NCI-H1105 (cell line): ENCODE results near the gene CENPM.

Experiments
- DNase-seq: peaks from one replicate; lab custom pipeline; 2025; lab: John Stamatoyannopoulos, UW

CENPM gene

DNA sequence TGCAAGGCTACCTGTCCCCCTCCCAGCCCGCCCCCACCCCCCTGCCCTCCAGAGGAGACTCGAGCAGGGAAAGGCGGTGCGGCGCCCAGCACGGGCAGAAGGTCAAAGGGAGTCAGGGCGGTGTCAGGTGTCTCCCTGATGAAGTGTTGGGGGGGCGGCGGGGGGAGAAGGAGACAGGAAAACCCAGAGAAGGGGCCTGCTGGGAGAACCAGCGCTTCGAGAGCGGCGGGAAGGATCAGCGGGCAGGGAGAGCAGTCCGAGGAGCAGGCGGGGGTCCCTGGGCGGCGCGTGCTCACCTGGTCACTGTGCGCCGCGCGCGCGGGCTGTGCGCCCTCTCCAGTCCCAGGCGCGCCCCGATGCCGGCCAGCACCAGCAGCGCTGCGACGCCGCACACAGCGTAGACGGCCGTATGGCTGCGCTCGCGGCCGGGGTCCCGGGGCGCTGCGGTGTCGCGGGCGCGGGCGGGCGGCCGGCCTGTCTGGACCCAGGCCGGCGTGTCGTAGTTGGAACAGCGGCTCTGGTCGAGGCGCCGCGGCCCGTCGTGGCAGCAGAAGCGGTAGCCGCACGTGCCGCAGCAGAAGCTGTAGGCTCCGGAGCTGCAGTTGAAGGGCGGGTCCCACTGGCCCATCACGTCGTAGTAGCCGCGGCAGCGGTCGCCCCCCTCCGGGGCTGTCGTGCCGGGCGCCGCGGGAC lies 33.0 kb downstream of the CENPM start:
- no peak for DNase-seq

DNA sequence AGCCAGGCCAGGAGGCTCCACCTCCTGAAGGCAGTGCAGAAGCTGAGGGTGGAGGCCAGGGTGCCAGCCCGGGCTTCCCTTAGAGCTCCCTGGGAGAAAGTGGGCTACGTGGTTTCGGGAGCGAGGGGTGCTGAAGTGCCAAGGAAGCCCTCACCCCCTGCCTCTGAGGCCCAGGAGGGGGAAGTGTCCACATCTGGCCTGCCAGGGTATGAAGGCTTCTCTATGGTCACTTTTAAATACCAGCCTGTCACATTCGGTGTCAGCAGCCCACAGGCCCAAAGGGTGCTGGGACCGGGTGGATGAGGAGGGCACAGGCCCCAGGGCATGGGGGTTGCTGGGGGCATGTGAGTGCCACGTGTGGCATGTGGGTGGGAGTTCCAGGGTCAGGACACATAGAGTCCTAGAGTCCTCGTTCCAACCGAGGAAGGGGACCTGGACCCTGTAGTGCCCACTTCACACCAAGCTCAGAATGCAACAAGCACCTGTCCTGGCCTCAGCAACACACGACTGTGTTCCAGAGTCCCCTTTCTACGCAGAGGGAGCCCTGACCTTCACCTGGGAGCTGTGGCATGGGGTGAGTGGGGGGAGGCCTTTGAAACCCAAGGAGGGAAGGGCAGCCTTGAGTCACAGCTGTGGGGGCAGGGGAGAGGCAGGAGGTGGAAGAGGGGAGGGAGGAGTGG lies 33.8 kb downstream of the CENPM start:
- DNase-seq: no peak

DNA sequence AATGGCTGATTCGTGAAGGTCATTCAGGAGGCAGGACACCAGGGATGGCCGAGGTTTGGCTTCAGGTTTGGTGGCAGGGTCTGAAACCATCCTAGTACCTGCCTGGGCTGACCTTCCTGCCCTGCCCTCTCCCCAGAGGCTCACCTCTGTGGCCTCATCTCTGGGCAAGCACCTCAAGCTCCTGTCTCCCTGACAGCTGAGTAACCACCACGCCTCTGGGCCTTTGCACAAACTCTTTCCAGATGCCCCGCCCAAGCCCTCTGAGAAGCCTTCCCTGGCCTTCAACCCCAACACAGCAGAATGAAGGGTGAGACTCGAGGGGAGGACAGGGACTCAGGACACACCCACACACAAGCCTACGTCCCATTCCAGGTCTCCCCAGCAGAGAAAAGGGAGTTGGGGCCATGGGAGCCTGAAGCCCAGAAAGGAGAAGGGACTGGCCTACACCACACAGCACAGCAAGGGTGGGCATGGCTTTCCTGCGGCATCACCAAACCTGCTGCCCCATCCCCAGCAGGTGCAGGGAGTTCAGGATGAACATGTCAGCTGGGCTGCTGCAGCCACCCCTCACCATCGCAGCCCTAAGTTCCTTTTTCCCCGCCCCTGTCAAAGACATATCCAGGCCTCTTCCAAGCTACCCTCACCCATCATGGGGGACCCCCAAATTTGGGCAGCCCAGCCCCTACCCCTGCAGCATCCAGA lies 34.5 kb downstream of the CENPM start:
- DNase-seq: no peak

DNA sequence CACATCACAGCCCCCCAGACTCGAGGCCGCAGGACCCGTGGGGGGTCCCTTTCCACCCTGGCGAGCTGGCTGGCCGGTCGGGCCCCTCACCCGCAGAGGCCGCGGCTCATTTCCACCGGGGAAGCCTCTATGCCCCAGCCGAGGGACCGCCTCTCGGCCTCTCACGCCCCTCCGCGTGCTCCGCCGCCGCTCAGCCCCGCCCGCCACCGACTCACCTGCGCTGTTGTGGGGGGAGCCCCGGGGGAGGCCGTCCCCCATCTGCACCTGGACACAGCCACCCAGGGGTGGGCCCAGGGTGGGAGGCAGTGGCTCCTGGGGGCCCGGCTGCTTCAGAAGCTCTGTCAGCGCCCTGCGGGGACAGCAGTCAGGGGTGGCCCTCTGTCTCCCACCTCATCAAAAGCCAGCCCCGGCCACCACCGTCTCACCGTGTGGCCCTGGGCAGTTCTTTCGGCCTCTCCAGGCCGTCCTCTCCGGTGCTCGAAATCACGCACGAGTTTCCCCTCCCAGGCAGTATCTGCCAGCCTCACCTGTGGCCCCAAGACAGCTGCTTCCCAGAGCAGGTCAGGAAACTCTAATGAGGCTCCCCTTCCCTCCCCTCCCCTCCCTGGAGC lies 35.8 kb downstream of the CENPM start:
- no peak for DNase-seq

DNA sequence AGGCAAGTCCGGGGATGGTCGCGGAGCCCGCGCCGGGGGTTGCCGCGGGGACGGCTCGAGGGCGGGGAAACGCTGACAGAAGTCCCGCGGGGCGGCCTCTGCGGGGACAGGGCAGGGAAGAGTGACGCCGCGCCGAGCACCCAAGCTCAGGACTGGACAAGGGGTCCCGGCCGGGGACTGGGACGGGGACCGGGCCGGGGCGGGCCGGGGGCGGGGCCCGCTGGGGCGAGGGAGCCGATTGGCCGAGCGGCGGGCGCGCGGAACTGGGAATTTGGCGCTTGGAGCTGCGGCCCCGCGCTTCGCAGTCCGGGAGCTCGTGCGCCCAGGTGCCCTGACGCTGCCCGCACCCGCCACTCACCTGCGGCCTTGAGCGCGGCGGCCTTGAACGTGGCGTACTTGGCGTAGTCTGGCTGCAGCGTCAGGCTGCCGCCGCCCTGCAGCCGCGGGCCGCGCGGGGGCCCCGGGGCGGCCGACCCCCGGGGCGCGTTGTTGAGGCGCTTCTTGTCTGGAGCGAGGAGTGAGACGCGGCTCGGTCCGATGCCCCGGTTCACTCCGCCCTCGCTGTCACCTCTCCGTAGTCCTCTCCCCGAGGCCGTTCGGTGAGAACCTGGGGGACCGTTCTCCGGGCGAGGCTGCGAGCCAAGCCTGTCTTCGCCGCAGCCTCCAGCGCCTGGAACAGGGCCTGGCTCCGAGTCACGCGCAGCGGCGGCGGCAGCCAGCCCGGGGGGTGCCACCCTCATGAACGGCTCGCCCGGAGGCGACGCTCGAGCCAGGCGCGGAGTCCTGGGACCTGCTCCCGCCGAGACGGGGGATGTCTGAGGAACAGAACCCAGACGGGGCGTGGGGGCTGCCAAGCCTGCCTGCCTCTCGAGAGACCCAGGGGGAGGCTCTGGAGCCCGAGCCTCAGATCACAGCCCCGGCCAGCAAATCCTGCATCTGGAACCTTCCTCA lies 36.6 kb downstream of the CENPM start:
- DNase-seq: no peak

DNA sequence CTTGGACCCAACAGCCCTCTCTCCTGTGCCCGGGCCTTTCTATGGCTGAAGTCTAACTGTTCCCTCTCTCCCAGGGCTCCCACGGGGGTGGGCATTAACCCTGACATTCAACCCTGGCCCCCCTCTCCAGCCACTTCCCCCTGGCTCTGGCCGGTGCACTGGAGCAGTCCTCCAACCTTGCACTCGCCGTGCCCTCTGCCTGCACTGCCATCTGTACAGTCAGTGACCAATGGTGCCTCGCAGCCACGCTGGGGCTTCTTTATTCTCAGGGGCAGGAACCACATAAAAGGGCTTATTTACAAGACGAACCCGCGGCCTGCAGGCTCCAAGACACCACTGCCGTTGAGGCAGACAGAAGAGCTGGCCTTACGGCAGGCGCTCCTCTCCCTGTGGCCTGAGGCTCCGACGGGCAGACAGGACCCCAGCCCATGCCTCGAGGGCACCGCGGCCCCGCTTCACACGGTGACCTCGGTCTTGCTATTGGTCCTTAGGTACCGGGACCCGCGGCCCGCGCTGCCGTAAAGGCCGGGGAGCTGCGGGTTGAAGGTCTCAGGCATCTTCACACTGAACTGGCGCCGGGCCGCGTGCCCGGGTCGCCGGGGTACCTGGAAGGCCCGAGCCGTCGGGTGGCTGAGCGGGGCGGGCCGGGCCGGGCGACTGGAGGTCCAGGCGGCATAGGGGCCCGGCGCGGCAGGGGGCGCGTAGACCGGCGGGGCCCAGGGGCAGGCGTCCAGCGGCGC lies 37.5 kb downstream of the CENPM start:
- DNase-seq: no peak

DNA sequence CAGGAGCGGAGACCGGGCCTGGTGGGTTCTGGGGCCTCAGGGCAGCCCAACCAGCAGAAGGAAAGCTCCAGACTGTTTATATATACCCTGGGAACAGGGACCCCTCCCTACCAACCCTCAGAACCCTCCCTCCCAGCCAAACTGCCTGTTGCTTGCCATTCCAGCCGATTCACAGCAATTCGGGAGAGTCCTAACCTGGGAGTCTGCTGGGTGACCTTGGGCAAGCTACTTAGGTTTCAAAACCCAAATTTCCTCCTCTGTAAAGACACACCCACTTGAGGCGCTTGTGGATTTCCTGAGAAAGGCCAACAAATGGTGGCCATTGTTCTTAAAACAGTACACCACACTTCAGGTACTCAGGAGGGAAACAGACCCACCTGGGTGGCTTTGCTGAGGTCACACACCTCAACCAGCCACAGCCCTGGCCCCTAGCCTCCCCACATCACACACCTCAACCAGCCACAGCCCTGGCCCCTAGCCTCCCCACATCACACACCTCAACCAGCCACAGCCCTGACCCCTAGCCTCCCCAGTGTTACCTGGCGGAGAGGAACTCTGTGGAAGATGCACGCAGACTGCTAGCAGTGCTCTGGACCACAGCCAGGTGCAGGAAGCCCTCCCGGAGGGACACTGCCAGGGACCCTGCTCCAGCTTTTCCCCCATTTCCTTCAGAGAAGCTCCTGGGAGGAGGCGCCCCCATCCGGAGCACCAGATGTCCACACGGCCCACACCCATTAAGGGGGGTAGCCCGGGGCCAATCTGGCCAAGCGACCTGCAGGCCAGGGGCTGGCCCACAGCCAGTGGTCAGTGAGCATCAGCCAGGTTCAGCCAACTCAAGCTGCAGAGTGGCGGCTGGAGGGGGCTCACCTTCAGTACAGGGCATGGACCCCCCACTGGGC lies 38.3 kb downstream of the CENPM start:
- DNase-seq: no peak

DNA sequence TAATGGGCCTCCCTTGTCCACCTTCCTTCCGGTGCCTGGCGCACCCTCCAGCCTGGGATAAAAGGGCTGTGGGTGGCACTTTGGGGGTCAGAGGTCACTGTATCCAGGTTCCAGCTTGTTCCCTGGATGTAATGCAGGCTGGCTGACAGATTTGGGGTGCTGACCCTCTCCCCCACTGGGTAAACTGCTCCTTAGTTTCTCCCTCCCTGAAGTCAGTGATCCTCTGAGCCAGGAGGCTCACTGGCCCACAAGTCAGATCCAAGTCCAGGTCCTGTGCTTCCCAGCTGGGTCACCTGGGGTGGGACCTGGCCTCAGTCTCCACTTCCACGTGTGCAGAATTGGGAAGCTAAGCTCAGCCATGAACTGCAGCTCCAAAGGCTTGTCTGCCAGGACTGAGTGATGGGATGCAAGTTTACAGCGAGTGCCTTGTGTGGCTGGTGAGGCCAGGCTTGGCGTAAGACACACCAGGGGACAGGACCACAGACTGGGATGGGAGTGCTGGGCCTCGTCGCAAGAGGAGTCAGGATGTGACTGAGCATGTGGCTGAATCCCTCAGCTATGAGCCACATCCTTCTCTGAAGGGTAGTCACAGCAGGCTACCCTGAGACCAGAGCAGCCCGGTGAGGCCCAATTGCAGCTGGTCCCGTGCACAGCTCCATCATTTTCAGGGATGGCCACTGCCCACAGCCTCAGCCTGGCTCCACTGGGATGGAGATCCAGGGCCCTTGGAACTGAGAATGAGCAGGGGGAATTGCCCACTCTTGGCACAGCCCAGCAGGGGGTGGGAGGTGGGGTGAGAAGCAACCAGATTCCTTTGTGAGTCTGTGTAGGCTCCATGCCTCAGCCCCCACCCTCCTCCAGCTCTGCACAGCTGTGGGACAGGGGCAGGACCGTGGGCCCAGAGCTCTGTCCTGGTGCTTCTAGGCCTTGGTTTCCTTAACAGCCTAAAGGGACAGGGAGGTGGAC lies 39.2 kb downstream of the CENPM start:
- no peak for DNase-seq

DNA sequence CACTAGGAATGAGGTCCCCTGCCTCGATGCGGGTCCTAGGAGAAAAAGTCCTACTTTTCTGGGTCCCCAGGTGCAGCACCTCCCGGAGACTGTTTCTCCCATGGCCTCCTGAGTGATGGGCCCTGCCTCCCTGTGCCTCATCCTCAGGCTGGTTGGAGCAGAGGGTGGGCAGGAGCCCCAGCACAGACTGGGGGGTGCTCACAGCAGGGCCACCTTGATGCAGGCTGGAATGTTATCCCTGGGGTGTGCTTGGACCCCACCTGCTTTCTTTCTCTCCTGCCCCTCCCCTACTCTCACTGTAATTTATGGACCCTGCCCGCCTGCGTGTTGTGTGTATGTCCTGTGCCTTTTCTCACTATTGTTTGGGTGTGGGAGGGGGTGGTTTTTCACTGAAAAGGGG lies 40.1 kb downstream of the CENPM start:
- no peak for DNase-seq

DNA sequence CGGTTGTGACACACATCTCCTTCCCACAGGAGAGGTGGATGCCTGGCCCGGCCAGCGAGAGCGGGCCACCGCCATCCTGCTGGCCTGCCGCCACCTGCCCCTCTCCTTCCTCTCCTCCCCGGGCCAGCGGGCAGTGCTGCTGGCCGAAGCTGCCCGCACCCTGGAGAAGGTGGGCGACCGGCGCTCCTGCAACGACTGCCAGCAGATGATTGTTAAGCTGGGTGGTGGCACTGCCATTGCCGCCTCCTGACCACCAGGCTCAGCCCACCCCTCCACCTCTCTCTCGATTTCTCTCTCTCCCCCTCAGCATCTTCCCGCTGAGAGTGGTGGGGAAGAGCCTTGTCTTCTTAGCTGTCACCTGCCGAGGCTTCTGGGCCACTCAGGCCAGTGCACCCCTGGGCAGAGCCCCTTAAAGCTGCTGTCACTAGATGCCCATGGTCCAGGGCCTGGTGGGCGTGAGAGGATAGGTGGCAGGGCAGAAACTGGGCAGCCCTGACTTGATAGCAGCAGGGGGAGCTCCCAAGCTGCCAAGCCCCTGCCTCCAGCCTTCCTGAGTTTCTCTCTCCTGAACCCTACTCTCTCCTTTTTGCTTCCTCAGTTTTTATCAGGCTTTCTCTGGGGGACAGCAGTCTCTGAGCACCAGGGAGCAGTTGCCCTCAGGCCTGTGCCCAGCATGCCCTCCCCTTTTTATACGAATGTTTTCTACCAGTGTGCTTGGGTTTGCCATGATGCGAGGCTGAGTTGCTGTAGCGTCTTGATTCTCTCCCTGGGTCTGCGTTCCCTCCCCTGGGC lies 41.3 kb downstream of the CENPM start:
- no peak for DNase-seq

DNA sequence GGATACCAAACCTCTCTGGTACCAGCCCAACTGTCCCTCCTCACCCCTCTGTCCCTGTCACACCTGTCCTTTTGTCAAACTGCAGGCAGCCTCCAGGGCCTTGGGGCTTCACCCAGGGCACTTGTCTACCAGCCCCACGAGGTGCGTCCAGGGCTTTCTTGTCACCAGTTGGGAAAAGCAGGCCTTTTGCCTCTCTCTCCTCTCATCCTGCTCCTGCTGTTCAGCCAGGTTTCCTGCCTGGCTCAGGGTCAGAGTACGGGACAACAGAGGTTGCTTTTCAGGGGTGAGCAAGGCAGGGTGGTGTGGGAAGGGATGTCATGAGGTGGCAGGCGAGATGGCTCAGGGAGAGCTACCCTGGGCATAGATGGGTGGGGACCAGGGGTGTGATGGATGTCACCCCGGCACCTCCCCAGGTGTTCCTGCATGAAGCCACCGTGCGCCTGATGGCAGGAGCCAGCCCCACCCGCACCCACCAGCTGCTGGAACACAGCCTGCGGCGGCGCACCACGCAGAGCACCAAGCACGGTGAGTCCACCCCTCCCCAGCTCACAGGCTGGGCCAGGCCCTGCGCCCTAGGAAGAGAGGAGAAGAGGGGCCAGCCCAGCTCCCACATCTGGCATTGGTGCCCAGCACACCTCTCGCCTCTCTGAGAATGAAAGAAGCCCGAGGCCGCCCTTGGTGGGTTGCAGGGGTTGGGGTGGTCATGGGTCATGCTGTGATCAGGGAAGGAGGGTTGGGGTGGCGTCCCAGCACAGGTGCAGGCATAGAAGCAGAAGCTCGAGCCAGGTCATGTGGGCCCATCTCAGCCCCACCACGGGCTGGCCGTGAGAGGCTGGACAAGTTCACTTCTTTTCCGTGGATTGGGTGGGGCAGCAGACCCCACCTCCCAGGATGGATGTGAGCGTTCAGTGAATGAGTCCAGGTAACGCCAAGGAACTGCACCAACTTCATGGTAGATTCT lies 42.2 kb downstream of the CENPM start:
- no peak for DNase-seq

DNA sequence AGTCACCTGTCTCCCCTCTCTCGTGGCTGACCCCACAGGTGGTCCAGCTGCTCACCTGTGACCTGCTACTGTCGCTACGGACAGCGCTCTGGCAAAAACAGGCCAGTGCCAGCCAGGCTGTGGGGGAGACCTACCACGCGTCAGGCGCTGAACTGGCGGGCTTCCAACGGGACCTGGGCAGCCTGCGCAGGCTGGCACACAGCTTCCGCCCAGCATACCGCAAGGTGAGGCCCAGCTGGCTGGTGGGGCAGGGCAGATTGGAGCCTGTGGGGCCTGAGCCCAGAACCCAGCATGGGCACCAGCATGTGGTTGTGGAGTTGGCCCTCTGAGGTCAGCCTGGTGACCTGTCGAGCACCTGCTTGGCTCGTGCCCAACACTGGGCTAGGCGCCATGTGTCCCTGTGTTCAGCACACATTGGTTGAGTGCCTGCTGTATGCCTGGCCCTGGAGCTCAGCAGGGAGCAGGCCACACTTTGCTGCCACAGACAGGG lies 44.0 kb downstream of the CENPM start:
- DNase-seq: no peak

DNA sequence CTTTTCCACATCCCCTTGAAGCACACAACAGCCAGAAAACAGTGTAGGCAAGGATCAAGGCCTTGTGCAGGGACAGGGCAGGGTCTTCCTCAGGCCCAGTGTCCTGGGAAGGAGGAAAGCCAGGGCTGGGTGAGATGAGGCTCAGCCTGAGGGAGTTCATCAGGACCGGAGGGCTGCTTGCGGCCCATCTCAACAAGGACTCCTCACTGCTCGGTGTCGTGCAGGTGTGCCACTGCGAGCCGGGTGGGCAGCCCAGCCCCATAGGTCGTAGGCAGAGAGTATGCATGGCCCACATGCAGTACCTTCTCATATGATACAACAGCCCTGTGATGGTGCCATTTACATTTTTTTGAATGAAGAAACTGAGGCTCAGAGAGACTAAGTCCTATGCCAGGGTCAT lies 44.9 kb downstream of the CENPM start:
- DNase-seq: no peak

DNA sequence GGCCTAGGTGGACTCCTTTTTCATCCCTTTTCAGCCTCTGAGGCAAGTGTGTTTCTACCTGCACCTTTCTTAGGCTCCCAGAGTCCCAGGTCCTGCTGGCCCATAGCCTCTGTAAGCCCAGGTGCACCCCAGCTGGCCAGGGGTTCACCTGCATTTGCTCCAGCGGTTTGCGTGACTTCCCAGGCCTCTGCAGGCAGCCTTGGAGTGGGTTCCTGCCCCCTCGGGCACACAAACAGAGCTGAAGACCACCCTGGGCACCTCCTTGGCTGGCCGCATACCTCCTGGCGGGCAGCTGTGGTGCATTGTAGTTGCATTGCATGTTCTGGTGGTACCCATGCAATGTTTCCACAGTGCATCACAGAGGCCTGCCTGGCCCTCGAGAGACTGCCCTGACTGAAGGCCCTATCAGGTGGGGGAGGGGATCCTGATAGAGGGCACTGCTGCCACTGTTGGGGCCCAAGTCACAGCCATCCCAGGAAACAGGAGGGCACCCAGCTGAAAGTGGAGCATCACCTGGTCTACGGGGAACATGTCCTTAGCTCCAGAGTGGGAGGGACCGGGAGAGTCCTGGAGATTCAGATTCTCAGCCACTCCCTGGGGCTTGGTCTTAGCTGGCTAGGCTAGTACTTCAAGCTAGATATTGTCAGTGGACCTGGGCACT lies 46.2 kb downstream of the CENPM start:
- no peak for DNase-seq

DNA sequence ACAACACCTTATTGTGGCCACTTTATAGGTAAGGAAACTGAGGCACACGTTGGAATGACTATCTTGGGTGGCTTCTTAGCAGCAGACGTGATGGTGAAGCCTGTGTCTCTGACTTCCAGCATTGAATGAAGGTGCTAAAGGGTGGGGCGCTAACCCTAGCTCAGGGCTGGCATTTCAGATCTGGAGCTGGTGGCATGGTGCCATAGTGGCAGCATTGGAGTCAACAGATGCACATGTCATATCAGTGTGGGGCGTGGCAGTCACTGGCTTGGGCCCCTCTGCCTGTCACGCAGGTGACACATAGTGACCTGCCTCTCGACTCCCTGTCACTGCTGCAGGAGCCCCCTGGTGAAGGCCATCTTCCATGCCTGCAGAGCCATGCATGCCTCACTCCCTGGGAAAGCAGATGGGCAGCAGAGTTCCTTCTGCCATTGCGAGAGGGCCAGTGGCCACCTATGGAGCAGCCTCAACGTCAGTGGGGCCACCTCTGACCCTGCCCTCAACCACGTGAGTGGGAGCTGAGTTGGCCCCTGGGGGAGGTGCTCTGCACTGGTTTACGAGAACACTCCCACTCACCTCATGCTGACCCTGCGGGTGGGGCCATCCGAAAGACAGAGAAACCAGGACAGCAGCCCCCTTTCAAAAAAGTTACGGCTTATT lies 46.8 kb downstream of the CENPM start:
- no peak for DNase-seq

DNA sequence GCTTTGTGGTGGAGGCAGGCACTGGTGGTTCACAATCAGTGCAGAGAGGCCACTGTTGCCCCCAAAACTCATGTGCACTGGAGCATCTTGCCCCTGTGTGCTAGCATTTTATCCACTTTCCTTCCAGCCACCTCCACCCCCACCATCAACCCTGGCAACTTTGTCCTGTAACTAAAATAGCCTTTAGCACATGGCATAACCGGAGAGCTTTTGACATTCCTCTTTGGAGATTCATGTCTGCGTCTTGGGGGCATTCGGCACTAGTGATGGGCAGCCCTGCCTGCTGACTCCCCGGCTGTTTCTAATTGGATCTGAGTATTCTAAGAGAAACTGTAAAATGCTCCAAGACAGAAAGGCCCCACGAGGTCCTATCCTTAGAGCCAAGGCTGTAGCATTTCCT lies 47.8 kb downstream of the CENPM start:
- DNase-seq: no peak
